Right renal pelvis (tissue), 4 donors: ENCODE data around the gene UCK2. TPM values are rescaled to one million over a fixed set of nuclear protein-coding genes. Genes with fewer than 3 reads are reported as not detected.

Experiments used
- DNase-seq, 4 donors: peaks; one replicate each; pipeline ENCODE4 v3.0.0-alpha.2; 2013; ENCODE audit warnings: low read depth in 4 of 4, low spot score in 3 of 4, missing footprints in 1 of 4
- polyA plus RNA-seq, 4 donors: library from polyadenylated mRNA; unstranded; fragments of 120-200 nt; gene quantifications; one replicate each; pipeline ENCODE4 v1.2.1, GENCODE V29; 2013; ENCODE audit not compliant: insufficient read length in 4 of 4

UCK2 gene
- polyA plus RNA-seq, 4 donors = 20.3 to 22.3 (median 21.2) TPM

DNA sequence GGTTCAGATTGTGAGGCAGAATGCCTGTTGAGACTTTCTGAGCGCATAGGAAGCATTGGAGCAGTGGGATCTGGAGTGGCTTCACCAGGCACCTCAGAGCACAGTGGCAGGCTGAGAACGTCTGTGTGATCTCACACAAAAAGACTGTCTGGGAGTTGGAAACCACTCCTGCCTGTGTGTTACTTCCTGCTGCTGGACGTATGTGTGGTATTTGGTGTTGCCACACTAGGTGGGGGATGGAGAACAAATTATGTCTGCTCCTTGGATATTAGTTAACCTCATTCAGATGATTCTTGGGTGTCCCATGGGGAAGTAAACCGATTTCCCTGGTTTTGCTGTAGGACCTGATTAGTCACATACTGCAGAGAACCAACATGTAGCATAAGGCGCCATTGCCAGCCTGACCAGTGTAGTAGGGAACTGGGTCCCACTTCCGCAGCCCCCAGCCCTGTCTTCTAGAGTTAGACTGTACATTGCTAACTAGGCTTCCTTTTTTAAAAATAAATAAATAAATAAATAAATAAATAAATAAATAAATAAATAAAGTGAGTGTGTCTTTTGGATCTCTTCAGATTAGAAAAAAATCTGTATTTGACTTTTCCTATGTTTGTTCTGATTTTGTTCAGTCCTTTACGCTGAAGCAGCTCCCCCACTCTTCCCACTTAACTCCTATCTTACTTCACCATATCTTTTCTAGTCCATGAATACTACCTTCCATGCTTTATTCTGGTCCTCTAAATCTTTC, 26.9 kb downstream of the UCK2 start:
- no peak for DNase-seq

GRCh38 chr1:165855010-165855838, 27.8 kb downstream of the UCK2 start:
- no peak for DNase-seq

GRCh38 chr1:165856021-165856420, 28.6 kb downstream of the UCK2 start:
- DNase-seq = no peak

- no peak for DNase-seq
These were observed 29.2 kb downstream of the UCK2 start for GRCh38 chr1:165856606-165857005.

GRCh38 chr1:165857046-165857801, 29.8 kb downstream of the UCK2 start:
- no peak for DNase-seq

GRCh38 chr1:165858364-165858823, 31.0 kb downstream of the UCK2 start:
- no peak for DNase-seq

DNA sequence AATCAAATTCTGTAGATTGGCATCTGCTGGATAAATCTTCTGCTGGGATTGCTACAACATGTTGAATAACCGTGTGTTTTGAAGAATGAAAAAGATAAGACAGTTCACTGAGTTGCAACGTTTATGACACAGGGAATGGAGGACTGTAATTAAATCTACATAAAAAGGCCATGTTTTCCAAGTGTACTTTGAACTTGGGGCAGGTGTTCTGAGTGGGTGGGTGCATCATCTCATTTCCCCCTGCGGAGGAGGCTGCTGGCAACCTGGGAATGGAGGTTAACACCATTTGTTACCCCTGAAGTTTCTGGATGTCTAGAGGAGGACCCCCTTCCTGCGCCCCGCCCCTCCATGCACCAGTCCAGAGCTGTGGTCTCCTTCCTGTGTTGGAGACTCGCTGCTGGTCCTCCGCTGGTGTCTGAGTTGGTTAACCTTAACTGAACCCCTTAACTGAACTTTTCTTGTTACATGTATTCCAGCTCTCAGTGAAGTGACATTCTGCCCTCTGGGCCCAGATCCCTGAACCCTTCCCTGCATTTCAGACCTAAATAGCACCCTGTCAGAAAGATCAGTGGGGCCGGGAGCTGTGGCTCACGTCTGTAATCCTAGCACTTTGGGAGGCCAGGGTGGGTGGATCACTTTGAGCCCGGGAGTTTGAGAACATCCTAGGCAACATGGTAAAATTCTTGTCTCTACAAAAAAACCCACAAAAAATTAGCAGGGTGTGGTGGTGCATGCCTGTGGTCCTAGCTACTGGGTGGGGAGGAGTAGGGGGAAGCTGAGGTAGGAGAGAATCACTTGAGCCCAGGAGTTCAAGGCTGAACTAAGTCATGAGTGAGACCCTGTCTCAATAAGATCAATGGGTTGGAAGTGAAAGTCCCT, 31.8 kb downstream of the UCK2 start:
- no peak for DNase-seq

- DNase-seq = no peak
These were observed 32.7 kb downstream of the UCK2 start for GRCh38 chr1:165860065-165860464.

DNA sequence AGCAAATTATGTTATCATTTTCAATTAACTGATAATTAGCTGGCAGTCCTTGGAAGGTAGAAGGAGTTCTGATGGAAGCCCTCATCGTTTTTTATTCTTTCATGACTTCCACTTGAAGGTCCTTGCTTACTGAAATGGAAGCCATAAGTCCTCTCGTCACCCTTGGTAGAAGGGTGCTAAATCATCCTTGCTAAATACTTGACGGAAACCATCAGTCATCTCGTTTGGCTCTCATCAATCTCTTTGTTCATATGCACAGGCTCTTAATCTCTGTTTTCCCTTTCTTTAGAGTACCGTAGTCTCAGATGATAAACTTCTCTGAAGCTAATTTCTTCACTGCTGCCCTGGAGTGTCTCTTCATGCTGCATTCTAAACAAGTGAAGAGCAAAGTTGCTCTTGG, 34.5 kb downstream of the UCK2 start:
- no peak for DNase-seq

DNA sequence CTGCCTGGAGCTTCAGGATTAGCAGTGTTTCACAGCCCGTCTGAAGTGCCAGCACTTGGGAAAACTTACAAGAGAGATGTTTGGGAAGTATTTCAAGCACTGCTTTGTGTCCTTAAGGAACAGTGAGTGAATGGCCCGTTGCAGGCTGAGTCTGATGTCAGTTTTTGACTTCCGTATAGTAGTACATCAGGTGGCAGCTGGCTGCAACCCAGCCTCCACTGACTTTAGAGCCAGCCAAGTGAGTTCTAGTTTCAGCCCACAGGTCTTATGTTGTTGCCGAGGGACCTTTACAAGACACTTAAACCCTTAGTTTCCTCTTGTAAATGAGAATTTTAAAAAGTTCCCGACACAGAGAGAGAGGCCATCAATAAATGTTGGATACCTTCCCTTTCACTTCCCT, 35.0 kb downstream of the UCK2 start:
- DNase-seq = no peak

- DNase-seq = no peak
These were observed 35.9 kb downstream of the UCK2 start for GRCh38 chr1:165863346-165863745.

GRCh38 chr1:165865633-165866340, 38.4 kb downstream of the UCK2 start:
- DNase-seq = no peak

DNA sequence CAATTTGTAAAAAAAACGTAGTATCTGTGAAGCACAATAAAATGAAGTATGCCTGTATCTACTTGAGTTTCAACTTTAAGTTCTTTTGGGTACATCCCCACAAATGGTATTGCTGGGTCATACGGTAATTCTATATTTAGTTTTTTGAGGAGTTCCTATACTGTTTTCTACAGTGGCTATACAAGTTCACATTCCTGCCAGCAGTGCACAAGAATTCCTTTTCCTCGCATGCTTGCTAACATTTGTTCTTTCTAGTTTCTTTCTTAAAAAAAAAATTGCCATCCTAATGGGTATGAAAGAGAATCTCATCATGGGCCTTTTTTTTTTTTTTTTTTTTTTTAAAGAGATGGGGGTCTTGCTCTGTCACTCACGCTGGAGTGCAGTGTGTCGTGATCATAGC, 41.9 kb downstream of the UCK2 start:
- no peak for DNase-seq

- DNase-seq = no peak
These were observed 44.1 kb downstream of the UCK2 start for GRCh38 chr1:165871311-165872067.

- DNase-seq = no peak
These were observed 46.1 kb downstream of the UCK2 start for GRCh38 chr1:165873481-165873880.

GRCh38 chr1:165874643-165875042, 47.2 kb downstream of the UCK2 start:
- DNase-seq = no peak

DNA sequence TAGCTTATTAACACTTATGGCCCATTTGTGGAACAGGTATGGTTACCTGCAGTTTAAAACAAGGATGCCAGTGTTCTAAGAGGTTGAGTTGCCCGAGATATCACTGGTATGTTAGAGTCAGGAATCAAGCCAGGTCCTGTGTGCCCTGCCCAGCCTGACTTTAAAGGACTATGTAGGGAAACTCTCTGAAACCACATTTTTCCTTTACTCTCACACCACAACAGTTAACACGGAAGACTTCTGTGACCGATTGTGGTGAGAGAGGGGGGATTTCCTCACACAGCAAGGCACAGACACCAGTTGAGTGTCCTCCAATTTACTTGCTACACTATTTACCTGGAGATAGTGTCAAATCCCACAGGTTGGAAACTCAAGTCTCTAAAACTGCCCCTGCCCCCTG, 47.8 kb downstream of the UCK2 start:
- DNase-seq = no peak

DNA sequence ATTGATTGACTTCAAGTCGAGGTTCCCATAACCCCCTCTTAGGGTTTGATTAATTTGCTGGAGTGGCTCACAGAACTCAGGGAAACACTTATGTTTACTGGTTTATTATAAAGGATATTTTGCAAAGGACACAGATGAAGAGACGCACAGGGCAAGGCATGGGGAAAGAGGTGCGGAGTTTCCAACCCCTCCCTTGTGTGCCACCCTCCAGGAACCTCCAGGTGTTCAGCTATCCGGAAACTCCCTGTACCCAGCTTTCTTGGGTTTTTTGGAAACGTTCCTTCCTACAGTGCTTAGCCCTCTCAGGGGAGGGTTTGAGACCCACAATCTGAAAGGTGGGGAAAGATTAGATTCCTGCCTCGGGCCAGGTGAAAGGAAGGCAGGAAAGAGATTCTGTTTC, 48.2 kb downstream of the UCK2 start:
- DNase-seq = no peak

DNA sequence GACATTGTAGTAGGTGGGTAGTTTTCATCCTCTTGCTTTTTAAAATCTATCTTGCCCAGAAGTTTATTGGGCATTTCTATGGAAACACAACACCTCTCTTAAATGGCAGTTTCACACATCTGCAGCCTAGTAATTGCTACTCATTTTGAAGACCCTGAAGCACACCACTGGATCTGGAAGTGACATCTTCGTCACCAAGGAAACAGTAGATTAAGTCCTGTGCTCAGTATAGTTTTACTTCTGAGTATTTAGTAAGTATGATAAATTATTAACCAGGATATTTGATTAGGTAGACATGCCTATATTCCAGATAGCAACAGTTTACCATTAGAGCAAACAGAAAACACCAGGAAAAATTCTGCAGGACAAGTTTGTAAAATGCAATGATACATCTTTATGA, 48.7 kb downstream of the UCK2 start:
- no peak for DNase-seq
